Natural killer cell treated with Interleukin-12 subunit alpha and Interleukin-12 subunit beta and Interleukin-15 and Interleukin-18, amount 100 ng/mL, for 72 hours (primary cell): ENCODE data around the gene HUNK. TPM values are rescaled to one million over a fixed set of nuclear protein-coding genes. Genes with fewer than 3 reads are reported as not detected.
A peak's percentile ranks its signal among the peaks of the same experiment; 100 is the strongest.
"Not testable (repeated sequence)": the region's sequence is repeated elsewhere in the genome, so short reads cannot be mapped to it uniquely, and the experiment has no call there.

ENCODE experiments used
- ATAC-seq, 2 donors: fragments of 150-1000 bp; cut with Tn5 transposase in 1 of 2; sonication (Bioruptor Pico), chemical (Tn5 transposase) in 1 of 2; 2 replicates each; pipeline ENCODE4 v1.10.0; 2021
- DNase-seq: peaks from one replicate; pipeline ENCODE4 v3.0.0; 2022; ENCODE audit warnings: low spot score
- H3K27ac Mint-ChIP-seq, 2 donors: 1 replicate in 1 of 2; 2 replicates in 1 of 2; pipeline ENCODE4 v1.8.0; 2022; ENCODE audit warnings: mixed read lengths in 2 of 2, mild to moderate bottlenecking in 1 of 2, moderate library complexity in 1 of 2
- H3K27me3 Mint-ChIP-seq, 2 donors: 1 replicate in 1 of 2; 2 replicates in 1 of 2; pipeline ENCODE4 v1.8.0; 2022; ENCODE audit warnings: mixed read lengths in 2 of 2
- H3K36me3 Mint-ChIP-seq: one replicate; pipeline ENCODE4 v1.8.0; 2022; ENCODE audit warnings: mixed read lengths
- H3K4me1 Mint-ChIP-seq, 2 donors: 1 replicate in 1 of 2; 2 replicates in 1 of 2; pipeline ENCODE4 v1.8.0; 2022; ENCODE audit warnings: low read depth in 2 of 2, mixed read lengths in 2 of 2, mild to moderate bottlenecking in 1 of 2
- H3K4me3 Mint-ChIP-seq: one replicate; pipeline ENCODE4 v1.8.0; 2022; ENCODE audit warnings: mixed read lengths
- H3K9me3 Mint-ChIP-seq: 2 replicates; pipeline ENCODE4 v1.8.0; 2022; ENCODE audit warnings: mixed read lengths
- total RNA-seq, 2 donors: library from RNA; stranded (reverse); gene quantifications; one replicate each; pipeline ENCODE4 v1.2.3, GENCODE V29; 2022

The HUNK gene
- total RNA-seq, 2 donors from 2014 or later = 0.07 TPM; not detected in 1

- Mint-ChIP-seq H3K4me1 (no peaks in the 10 kb centered on the region), H3K9me3 (no peaks in the 10 kb centered on the region), H3K36me3 (no peaks in the 10 kb centered on the region), H3K27ac (no peak overlapping the region), H3K27me3 (peaks cover 14 to 23% of the 10 kb centered on the region in 2 donors), H3K4me3 (no peak overlapping the region)
- DNase-seq (no peak), ATAC-seq (no peak)
Measured at GRCh38 chr21:31946231-31946630, 73.4 kb downstream of the HUNK start.

DNA sequence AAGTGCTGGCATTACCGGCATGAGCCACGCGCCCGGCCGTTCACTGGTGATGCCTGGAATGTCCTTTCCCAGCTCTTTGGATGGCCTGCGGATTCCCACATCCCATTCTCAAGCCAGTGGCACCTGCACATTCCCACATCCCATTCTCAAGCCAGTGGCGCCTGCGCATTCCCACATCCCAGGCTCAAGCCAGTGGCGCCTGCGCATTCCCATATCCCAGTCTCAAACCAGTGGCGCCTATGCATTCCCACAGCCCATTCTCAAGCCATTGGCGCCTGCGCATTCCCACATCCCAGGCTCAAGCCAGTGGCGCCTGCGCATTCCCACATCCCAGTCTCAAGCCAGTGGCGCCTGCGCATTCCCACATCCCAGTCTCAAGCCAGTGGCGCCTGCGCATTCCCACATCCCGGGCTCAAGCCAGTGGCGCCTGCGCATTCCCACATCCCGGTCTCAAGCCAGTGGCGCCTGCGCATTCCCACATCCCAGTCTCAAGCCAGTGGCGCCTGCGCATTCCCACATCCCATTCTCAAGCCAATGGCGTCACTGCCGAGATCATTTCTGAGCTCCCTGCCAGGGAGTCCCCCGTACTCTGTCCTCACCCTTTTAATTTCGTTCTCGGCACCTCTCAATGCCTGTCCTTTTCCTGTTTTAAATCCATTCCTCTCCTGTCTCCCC, 74.2 kb downstream of the HUNK start:
- not testable (repeated sequence) for H3K9me3 Mint-ChIP-seq, H3K4me1 Mint-ChIP-seq, H3K4me3 Mint-ChIP-seq, H3K36me3 Mint-ChIP-seq, H3K27ac Mint-ChIP-seq, ATAC-seq, DNase-seq
- H3K27me3 Mint-ChIP-seq = peaks cover 14 to 26% of the 10 kb centered on the region in 2 donors

- Mint-ChIP-seq H3K27me3 (peaks cover 13 to 15% of the 10 kb centered on the region in 2 donors), H3K36me3 (no peaks in the 10 kb centered on the region), H3K9me3 (no peaks in the 10 kb centered on the region), H3K4me1 (no peaks in the 10 kb centered on the region), H3K4me3 (no peak overlapping the region), H3K27ac (no peak overlapping the region)
- DNase-seq (no peak), ATAC-seq (no peak)
Measured at GRCh38 chr21:31948676-31949075, 75.9 kb downstream of the HUNK start.

- Mint-ChIP-seq H3K27ac (no peak overlapping the region), H3K36me3 (no peaks in the 10 kb centered on the region), H3K27me3 (peaks cover 11 to 15% of the 10 kb centered on the region in 2 donors), H3K4me1 (no peaks in the 10 kb centered on the region), H3K4me3 (no peak overlapping the region), H3K9me3 (no peaks in the 10 kb centered on the region)
- no peak for DNase-seq
- no peak for ATAC-seq
Measured at GRCh38 chr21:31952828-31953227, 80.0 kb downstream of the HUNK start.

- H3K4me3 Mint-ChIP-seq = no peak overlapping the region
- DNase-seq (no peak), ATAC-seq (no peak)
- no peaks in the 10 kb centered on the region for H3K9me3 Mint-ChIP-seq
- no peaks in the 10 kb centered on the region for H3K36me3 Mint-ChIP-seq
- peaks cover 16 to 25% of the 10 kb centered on the region in 2 donors for H3K27me3 Mint-ChIP-seq
- H3K27ac Mint-ChIP-seq = no peak overlapping the region
- H3K4me1 Mint-ChIP-seq = no peaks in the 10 kb centered on the region
Measured at GRCh38 chr21:31957631-31958030, 84.8 kb downstream of the HUNK start.

- Mint-ChIP-seq H3K4me3 (no peak overlapping the region), H3K9me3 (no peaks in the 10 kb centered on the region), H3K27me3 (peaks cover 22 to 25% of the 10 kb centered on the region in 2 donors), H3K27ac (no peak overlapping the region), H3K36me3 (no peaks in the 10 kb centered on the region), H3K4me1 (no peaks in the 10 kb centered on the region)
- ATAC-seq (no peak), DNase-seq (no peak)
Measured at GRCh38 chr21:31959881-31960280, 87.1 kb downstream of the HUNK start.

DNA sequence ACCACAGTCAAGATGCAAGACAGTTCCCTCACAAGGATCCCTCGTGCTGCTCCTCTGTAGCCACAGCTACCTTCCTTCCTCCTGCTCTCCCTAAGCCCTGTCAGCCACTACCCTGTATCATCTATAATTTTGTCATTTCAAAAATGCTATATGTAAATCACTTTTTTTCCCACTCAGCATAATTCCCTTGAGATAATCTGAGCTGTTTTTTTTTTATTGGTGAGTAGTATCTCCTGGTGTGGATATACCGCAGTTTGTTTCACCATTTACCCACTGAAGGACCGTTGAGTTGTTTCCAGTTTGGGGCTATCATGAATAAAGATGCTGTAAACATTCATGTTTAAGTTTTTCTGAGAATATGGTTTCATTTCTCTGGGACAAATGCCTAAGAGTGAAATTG, 88.2 kb downstream of the HUNK start:
- ATAC-seq (no peak), DNase-seq (no peak)
- no peaks in the 10 kb centered on the region for H3K9me3 Mint-ChIP-seq
- H3K4me1 Mint-ChIP-seq = no peaks in the 10 kb centered on the region
- H3K27me3 Mint-ChIP-seq = peaks cover 22 to 25% of the 10 kb centered on the region in 2 donors
- no peak overlapping the region for H3K27ac Mint-ChIP-seq
- H3K4me3 Mint-ChIP-seq = no peak overlapping the region
- H3K36me3 Mint-ChIP-seq = no peaks in the 10 kb centered on the region

DNA sequence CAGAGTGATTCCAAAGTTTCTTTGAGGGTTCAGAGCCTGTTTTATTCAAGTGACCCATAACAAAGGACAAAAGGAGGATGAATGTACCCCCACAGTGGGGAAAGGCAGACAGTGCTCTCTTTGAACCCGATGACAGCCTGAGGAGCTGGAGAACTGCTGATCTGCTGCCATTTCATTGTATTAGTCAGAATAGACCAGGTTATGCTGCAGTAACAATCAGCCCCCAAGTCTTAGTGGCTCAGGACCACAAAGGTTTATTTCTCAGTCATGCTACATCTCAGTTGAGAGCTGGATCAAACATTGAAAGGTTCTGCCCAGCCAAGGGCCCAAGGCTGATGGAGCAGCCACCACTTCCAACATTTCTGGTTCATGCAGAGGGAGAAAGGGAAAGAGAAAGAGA, 88.9 kb downstream of the HUNK start:
- Mint-ChIP-seq H3K4me3 (no peak overlapping the region), H3K27ac (no peak overlapping the region), H3K9me3 (no peaks in the 10 kb centered on the region), H3K36me3 (no peaks in the 10 kb centered on the region), H3K4me1 (no peaks in the 10 kb centered on the region), H3K27me3 (peaks cover 19% of the 10 kb centered on the region in 2 donors)
- no peak for ATAC-seq
- no peak for DNase-seq

DNA sequence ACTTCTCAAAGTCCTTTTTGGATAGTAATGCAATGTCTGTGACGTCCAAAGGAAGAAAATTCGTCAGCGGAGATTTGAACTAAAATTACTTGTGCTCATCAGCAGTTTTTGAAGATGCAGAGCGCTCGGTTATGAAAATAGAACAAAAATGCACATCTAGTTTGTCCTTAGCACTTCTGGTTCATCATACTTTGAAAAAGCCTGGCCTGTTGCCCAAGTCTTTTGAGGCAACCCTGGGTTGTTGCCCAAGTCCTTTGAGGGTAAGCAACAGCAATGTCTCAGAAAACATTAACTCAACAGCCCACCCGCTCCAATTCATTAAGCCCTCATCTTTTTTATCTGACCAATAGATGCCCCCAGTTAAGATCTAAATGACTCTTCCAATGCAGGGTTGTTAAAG, 91.9 kb downstream of the HUNK start:
- no peak for DNase-seq
- H3K4me1 Mint-ChIP-seq = no peaks in the 10 kb centered on the region
- no peak for ATAC-seq
- H3K9me3 Mint-ChIP-seq = no peaks in the 10 kb centered on the region
- no peak overlapping the region for H3K27ac Mint-ChIP-seq
- H3K27me3 Mint-ChIP-seq = peaks cover 7 to 12% of the 10 kb centered on the region in 2 donors
- H3K4me3 Mint-ChIP-seq = no peak overlapping the region
- no peaks in the 10 kb centered on the region for H3K36me3 Mint-ChIP-seq

GRCh38 chr21:31967334-31967733, 94.5 kb downstream of the HUNK start:
- DNase-seq (no peak), ATAC-seq (no peak)
- H3K27ac Mint-ChIP-seq = no peak overlapping the region
- no peaks in the 10 kb centered on the region for H3K36me3 Mint-ChIP-seq
- H3K9me3 Mint-ChIP-seq = no peaks in the 10 kb centered on the region
- H3K4me3 Mint-ChIP-seq = no peak overlapping the region
- no peaks in the 10 kb centered on the region for H3K4me1 Mint-ChIP-seq
- H3K27me3 Mint-ChIP-seq = peaks cover 0 to 8% of the 10 kb centered on the region in 2 donors

GRCh38 chr21:31972622-31973021, 99.8 kb downstream of the HUNK start:
- Mint-ChIP-seq H3K9me3 (peaks cover 6% of the 10 kb centered on the region), H3K36me3 (no peaks in the 10 kb centered on the region), H3K4me1 (peaks cover 16 to 25% of the 10 kb centered on the region in 2 donors), H3K27ac (no peak overlapping the region), H3K4me3 (no peak overlapping the region), H3K27me3 (peaks cover 7 to 10% of the 10 kb centered on the region in 2 donors)
- DNase-seq (no peak), ATAC-seq (no peak)

DNA sequence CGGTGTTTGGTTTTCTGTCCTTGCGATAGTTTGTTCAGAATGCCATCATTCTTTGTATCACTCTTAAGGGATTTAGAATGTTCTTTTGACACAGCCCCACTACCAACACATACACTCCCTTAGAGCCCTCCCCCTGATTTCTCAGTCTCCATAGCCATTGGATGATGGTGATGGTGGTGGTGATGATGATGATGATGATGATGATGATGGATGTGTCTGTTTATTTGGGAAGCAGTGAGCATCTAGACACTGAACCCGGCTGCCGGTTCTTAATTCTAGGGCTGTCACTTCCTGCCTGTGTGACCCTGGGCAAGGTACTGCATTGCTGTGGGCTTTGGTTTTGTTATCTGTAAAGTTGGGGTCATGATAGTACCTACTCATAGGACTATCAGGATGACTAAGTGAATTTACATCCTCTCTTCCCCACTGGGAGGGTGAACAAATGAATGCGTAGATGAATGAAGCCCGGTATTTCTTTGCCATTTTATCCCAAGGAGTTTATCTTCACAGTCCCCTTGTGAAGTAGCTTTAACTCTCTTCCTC, 100.7 kb downstream of the HUNK start:
- DNase-seq (no peak), ATAC-seq (no peak)
- Mint-ChIP-seq H3K4me3 (no peak overlapping the region), H3K27me3 (peaks cover 7 to 10% of the 10 kb centered on the region in 2 donors), H3K9me3 (peaks cover 6% of the 10 kb centered on the region), H3K4me1 (peaks cover 16 to 25% of the 10 kb centered on the region in 2 donors), H3K27ac (peak overlapping the region in 1 of 2 donors; percentile 52), H3K36me3 (no peaks in the 10 kb centered on the region)

GRCh38 chr21:31974454-31974985, 101.7 kb downstream of the HUNK start:
- Mint-ChIP-seq H3K9me3 (peaks cover 6% of the 10 kb centered on the region), H3K4me3 (peak overlapping the region; percentile 8), H3K27me3 (peaks cover 7 to 10% of the 10 kb centered on the region in 2 donors), H3K4me1 (peaks cover 16 to 25% of the 10 kb centered on the region in 2 donors), H3K36me3 (no peaks in the 10 kb centered on the region), H3K27ac (peak overlapping the region in 1 of 2 donors; percentile 59)
- ATAC-seq = peak; percentile 76 to 82
- no peak for DNase-seq

DNA sequence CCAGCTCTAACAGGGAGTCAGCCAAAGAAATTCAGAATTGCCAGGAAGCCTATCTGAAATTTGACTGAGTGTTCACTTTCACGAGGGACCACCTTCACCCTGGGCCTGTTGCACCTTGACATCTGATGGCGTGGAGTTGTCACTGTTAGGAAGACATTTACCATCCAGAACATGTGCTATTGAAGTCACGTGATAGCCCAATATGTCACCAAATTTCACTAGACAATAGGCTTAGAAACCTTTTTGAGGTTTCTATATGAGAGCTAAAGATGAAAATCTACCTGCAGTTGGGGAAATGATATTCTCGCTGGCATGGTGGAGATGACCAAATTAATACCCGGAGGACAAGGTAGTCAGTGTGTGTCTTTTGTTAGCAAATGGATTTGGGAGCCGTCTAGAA, 102.7 kb downstream of the HUNK start:
- no peak for DNase-seq
- Mint-ChIP-seq H3K27ac (no peak overlapping the region), H3K27me3 (peaks cover 7 to 10% of the 10 kb centered on the region in 2 donors), H3K4me3 (no peak overlapping the region), H3K9me3 (peaks cover 6% of the 10 kb centered on the region), H3K36me3 (no peaks in the 10 kb centered on the region), H3K4me1 (peaks cover 16 to 25% of the 10 kb centered on the region in 2 donors)
- no peak for ATAC-seq
